KMS-11 (cell line): Measurements from ENCODE around the gene MALAT1.
A peak's percentile ranks its signal among the peaks of the same experiment; 100 is the strongest.
"Not testable (repeated sequence)": the region's sequence is repeated elsewhere in the genome, so short reads cannot be mapped to it uniquely, and the experiment has no call there.

Experiments used
- H2AFZ ChIP-seq: fragments of 200-600 bp; sonication (generic); 2 replicates; pipeline ENCODE4 v1.6.1; 2016; ENCODE audit warnings: antibody characterized with exemption, mixed run types, low read depth
- H3K27ac ChIP-seq: fragments of 200-600 bp; sonication (generic); 2 replicates; pipeline ENCODE4 v1.6.1; 2016; ENCODE audit warnings: mild to moderate bottlenecking, mixed run types
- H3K27me3 ChIP-seq: fragments of 200-600 bp; sonication (generic); 2 replicates; pipeline ENCODE4 v1.6.1; 2017; ENCODE audit warnings: mild to moderate bottlenecking, low read depth, mixed run types, moderate library complexity; ENCODE audit not compliant: insufficient read depth
- H3K36me3 ChIP-seq: fragments of 200-600 bp; sonication (generic); 2 replicates; pipeline ENCODE4 v1.6.1; 2017; ENCODE audit warnings: mild to moderate bottlenecking, mixed run types; ENCODE audit not compliant: insufficient read depth
- H3K4me1 ChIP-seq: fragments of 200-600 bp; sonication (generic); 2 replicates; pipeline ENCODE4 v1.6.1; 2016; ENCODE audit warnings: mild to moderate bottlenecking, low read depth, mixed run types; ENCODE audit not compliant: poor library complexity, severe bottlenecking
- H3K4me2 ChIP-seq: fragments of 200-600 bp; sonication (generic); 2 replicates; pipeline ENCODE4 v1.7.0; 2016; ENCODE audit warnings: mild to moderate bottlenecking, mixed run types
- H3K4me3 ChIP-seq: fragments of 200-600 bp; sonication (generic); IDR thresholded peaks from 2 replicates; pipeline ENCODE4 v1.6.1; 2017; ENCODE audit warnings: low read depth, low read length, mixed read lengths; ENCODE audit not compliant: insufficient read depth
- H3K79me2 ChIP-seq: fragments of 200-600 bp; sonication (generic); 2 replicates; pipeline ENCODE4 v1.6.1; 2016; ENCODE audit warnings: low read depth, mixed run types; ENCODE audit not compliant: insufficient read depth
- H3K9ac ChIP-seq: fragments of 200-600 bp; sonication (generic); 2 replicates; pipeline ENCODE4 v1.6.1; 2016; ENCODE audit warnings: mild to moderate bottlenecking, mixed run types
- H4K20me1 ChIP-seq: fragments of 200-600 bp; sonication (generic); 2 replicates; pipeline ENCODE4 v1.6.1; 2016; ENCODE audit warnings: mild to moderate bottlenecking, mixed run types; ENCODE audit not compliant: insufficient read depth
- TF ChIP-seq, protein P1 (sequence below): fragments of 200-600 bp; sonication (generic); conservative IDR thresholded peaks from 2 replicates; pipeline ENCODE4 v1.6.1; 2017; ENCODE audit warnings: low read depth, mild to moderate bottlenecking, antibody characterized with exemption, low read length, moderate library complexity, mixed read lengths

The MALAT1 gene

DNA sequence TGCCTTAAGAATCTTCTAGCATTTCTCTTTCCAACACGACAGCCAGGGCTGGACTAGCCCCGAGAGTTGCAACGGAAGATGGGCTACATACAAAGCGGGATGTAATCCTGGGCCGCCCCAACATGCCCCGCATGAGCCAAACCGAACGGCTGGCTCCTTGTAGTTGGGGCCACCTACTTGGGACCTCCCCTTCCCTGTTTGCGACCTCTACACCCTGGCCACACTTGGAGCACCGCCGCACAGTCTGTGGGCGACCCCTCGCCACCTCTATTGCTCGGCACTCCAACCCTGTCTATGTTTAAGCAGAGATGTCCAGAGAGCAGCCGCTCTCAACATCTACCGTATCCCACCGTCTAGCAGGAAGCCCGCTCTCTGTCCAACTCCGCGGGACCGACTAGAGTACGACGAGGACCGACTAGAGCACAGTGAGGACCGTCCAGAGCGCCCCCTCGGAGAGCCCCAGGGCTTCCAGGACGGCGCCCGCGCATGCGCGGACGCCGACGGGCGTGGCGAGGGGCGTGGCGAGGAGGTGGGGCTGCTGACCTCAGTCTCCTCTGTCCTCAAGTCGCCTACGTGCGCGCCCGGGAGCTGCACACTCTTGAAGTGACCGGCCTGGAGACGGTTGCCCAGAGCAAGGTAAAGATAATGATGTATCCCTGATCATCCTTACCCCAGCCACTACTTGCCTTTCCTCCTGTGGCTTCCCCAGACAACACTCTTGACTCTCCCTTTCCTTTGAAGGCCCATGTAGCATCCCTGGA, 44.0 kb upstream of the MALAT1 start:
- Histone ChIP-seq H3K27ac (0 out of 2 replicates have a peak overlapping the region, but pooled peaks have one; percentile 4), H3K4me3 (no peak overlapping the region), H3K9ac (peak overlapping the region; percentile 43; the same call in 1 of the 2 replicates), H3K36me3 (no peaks in the 10 kb centered on the region), H3K79me2 (no peaks in the 10 kb centered on the region), H3K4me2 (peak overlapping the region; percentile 90), H2AFZ (peak overlapping the region; percentile 89), H4K20me1 (no peaks in the 10 kb centered on the region), H3K4me1 (no peaks in the 10 kb centered on the region), H3K27me3 (no peaks in the 10 kb centered on the region)
- TF ChIP-seq, protein P1, sequence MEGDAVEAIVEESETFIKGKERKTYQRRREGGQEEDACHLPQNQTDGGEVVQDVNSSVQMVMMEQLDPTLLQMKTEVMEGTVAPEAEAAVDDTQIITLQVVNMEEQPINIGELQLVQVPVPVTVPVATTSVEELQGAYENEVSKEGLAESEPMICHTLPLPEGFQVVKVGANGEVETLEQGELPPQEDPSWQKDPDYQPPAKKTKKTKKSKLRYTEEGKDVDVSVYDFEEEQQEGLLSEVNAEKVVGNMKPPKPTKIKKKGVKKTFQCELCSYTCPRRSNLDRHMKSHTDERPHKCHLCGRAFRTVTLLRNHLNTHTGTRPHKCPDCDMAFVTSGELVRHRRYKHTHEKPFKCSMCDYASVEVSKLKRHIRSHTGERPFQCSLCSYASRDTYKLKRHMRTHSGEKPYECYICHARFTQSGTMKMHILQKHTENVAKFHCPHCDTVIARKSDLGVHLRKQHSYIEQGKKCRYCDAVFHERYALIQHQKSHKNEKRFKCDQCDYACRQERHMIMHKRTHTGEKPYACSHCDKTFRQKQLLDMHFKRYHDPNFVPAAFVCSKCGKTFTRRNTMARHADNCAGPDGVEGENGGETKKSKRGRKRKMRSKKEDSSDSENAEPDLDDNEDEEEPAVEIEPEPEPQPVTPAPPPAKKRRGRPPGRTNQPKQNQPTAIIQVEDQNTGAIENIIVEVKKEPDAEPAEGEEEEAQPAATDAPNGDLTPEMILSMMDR: no peak

DNA sequence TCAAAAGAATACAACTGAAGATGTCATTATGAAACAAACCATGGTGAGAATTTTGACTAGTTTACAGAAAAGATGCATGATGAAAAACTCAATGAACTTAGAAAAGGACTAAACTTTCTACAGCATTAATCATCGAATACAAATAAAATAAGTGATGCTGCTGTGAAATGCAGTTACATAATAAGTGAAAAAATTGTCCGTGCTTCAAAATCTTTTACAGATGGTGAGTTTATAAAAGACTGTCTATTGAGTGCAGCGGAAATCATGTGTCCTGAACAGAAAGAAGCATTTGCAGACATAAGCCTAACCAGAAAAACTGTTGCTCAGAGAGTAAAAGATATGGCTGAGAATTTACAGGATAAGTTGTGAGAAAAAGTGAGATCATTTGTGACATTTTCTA, 42.4 kb upstream of the MALAT1 start:
- TF ChIP-seq, protein P1: no peak
- Histone ChIP-seq H3K27ac (no peak overlapping the region), H3K36me3 (no peaks in the 10 kb centered on the region), H4K20me1 (no peaks in the 10 kb centered on the region), H3K4me3 (no peak overlapping the region), H2AFZ (no peak overlapping the region), H3K27me3 (no peaks in the 10 kb centered on the region), H3K4me1 (no peaks in the 10 kb centered on the region), H3K4me2 (no peak overlapping the region; the same call in 1 of the 2 replicates), H3K9ac (no peak overlapping the region), H3K79me2 (no peaks in the 10 kb centered on the region)

DNA sequence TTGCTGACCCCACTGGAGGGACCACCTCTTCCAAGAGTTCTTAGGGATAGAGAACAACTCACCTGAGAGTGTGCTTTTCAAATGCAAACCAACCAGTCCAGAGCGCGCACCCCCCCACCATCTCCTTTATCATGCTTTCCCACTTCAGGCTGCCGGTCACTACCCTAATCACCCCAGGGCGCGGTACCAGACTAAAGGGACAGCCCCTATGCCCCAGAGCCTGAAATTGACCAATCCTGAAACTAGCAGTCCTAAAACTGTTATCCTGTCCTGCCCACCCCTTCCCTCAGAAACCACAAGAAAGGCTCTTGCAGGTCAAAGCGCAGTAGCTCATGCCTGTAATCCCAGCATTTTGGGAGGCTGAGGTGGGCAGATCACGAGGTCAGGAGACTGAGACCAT, 39.3 kb upstream of the MALAT1 start:
- no peaks in the 10 kb centered on the region for H3K79me2 ChIP-seq
- no peak overlapping the region for H3K27ac ChIP-seq
- H3K36me3 ChIP-seq: no peaks in the 10 kb centered on the region
- no peaks in the 10 kb centered on the region for H3K27me3 ChIP-seq
- H3K4me3 ChIP-seq: no peak overlapping the region
- TF ChIP-seq, protein P1: no peak
- H3K9ac ChIP-seq: no peak overlapping the region
- no peak overlapping the region for H3K4me2 ChIP-seq
- H3K4me1 ChIP-seq: no peaks in the 10 kb centered on the region
- no peaks in the 10 kb centered on the region for H4K20me1 ChIP-seq
- H2AFZ ChIP-seq: no peak overlapping the region

DNA sequence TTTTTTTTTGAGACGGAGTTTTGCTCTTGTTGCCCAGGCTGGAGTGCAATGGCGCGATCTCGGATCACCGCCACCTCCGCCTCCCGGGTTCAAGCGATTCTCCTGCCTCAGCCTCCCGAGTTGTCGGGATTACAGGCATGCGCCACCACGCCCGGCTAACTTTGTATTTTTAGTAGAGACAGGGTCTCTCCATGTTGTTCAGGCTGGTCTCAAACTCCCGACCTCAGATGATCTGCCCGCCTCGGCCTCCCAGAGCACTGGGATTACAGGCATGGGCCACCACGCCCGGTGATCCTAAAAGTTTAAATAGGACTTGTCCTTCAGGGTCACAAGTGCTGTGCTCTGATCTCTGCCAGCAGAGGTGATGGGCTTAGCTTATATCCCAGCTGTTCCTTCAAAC, 33.4 kb upstream of the MALAT1 start:
- not testable (repeated sequence) for H3K79me2 ChIP-seq, H3K9ac ChIP-seq, H4K20me1 ChIP-seq, H3K36me3 ChIP-seq, H3K27me3 ChIP-seq, H3K4me3 ChIP-seq
- H2AFZ ChIP-seq: peak overlapping the region; percentile 12; the same call in 1 of the 2 replicates
- H3K4me2 ChIP-seq: peak overlapping the region; percentile 43
- H3K27ac ChIP-seq: peak overlapping the region; percentile 66
- peaks cover 36% of the 10 kb centered on the region for H3K4me1 ChIP-seq

DNA sequence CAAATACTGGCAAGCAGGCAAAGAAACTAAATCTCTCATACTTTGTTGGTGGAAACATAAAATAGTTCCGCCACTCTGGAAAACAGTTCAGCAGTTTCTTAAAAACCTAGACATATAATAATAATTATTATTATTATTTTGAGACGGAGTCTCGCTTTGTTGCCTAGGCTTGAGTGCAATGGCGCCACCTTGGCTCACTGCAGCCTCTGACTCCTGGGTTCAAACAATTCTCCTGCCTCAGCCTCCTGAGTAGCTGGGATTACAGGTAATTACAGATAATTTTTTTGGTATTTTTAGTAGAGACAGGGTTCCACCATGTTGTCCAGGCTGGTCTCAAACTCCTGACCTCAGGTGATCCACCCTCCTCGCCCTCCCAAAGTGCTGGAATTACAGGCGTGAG, 31.5 kb upstream of the MALAT1 start:
- not testable (repeated sequence) for H2AFZ ChIP-seq, H3K27ac ChIP-seq, H3K36me3 ChIP-seq, H3K9ac ChIP-seq, H3K4me3 ChIP-seq, H3K27me3 ChIP-seq, H3K79me2 ChIP-seq, H4K20me1 ChIP-seq, H3K4me2 ChIP-seq
- peaks cover 54% of the 10 kb centered on the region for H3K4me1 ChIP-seq
